HG03460 (cell line): ENCODE measurements around the gene SEMA6A.
"Not testable (repeated sequence)": the region's sequence is repeated elsewhere in the genome, so short reads cannot be mapped to it uniquely, and the experiment has no call there.

Experiments used
- ATAC-seq: cut with Tn5 transposase; IDR thresholded peaks from one replicate; pipeline ENCODE4 v1.9.1; 2021; ENCODE audit not compliant: unreplicated experiment

Gene SEMA6A

DNA sequence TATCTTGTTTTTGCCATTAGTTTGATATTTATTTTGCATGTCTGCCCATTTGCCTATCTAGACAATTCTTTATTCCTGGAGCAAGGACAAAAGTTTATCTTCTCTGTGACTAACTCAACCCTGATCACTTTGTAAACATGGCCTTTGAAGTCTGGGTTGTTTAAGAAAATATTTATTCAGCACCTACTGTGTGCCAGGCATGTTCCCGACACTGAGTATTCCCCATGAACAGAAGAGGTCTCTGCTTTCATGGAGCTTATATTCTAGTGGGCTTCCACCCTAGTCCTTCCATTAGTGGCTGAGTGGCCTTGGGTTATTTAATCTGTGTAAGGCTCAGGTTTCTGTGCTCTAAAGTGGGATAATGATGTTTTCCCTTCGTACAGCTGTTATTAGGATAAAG is 49.7 kb downstream of the SEMA6A start:
- no peak for ATAC-seq

DNA sequence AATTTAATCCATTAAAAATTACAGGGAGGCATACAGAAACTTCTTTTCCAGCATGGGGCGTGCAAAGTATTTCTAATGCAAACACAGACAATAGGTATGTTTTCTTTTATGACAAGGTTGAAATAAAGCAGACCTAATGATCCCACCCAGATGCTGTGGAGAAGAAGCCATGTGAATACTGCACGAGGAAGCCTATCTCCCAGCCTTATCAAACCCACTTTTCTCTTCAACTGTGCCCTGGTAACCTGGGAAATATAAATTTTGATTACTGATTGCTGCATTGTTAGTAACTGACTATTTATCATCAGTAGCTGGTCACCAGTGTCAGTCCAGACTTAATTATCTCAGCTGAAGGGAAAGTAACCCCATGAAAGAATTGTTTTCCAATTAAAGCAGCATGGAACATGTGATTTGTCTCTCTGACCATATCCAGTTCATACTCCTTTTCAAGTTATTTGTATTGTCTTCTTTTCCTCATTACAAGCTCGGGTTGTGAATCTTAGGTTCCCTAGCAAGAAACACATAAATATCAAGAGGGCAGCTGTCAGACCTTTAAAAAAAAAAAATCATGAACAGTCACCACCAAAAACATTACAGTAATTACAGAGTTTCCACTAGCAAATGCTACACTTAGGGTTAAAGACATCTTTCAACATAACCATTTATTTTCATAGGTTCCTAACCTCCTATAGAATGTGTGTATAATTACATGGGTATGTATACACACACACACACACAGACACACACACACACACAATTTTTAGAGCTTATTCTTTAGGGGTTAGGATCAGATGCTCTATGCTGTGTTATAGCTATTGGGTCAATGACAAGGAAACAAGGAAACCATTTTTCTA is 50.3 kb downstream of the SEMA6A start:
- ATAC-seq, result no peak

DNA sequence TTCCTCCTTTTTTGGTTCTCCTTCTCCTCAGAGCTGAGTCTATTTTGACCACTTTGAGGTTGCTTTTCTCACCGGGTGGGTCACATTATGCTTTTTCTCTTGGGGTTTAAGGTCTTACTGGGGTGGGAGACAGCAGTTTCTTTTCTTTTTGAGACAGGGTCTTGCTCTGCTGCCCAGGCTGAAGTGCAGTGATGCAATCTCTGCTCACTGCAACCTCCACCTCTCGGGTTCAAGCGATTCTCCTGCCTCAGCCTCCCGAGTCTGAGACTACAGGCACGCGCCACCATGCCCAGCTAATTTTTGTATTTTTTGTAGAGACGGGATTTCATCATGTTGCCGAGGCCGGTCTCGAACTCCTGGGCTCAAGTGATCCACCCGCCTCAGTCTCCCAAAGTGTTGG is 51.4 kb downstream of the SEMA6A start:
- not testable (repeated sequence) for ATAC-seq

DNA sequence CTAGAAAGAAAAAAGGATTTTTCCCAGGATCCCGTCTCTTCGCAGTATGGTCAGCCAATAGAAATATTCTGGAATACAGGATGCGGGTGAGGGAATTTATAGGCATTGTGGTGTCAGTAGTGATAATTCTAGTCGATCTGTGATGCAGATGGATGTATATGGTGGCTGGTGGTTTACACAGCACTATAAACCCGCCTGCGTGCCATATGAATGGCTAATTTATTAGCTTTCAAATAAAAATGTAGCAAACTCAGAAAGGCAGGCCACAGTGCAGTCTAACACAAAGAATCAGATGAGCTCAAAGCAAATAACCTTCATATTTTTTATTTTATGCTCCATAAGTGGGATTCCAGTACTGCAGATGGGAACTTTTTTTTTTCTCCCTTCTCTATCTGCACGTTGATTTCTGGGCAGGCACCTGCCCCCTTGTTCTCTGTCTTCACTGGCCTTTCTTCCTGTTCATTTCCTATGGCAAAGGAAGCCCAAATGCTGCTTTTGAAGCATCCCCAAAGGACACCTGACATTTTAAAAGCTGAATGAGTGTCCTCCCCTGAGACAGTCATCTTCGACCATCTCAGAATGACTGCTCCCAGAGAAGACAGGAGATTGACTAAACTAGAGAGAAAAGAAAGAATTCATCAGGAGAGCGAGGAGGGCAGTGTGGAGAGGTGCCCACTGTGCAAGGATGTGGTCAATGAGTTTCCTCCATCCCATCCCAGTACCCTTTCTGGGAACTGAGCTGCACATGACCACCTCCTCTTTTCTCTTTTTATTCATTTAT is 52.1 kb downstream of the SEMA6A start:
- no peak for ATAC-seq

DNA sequence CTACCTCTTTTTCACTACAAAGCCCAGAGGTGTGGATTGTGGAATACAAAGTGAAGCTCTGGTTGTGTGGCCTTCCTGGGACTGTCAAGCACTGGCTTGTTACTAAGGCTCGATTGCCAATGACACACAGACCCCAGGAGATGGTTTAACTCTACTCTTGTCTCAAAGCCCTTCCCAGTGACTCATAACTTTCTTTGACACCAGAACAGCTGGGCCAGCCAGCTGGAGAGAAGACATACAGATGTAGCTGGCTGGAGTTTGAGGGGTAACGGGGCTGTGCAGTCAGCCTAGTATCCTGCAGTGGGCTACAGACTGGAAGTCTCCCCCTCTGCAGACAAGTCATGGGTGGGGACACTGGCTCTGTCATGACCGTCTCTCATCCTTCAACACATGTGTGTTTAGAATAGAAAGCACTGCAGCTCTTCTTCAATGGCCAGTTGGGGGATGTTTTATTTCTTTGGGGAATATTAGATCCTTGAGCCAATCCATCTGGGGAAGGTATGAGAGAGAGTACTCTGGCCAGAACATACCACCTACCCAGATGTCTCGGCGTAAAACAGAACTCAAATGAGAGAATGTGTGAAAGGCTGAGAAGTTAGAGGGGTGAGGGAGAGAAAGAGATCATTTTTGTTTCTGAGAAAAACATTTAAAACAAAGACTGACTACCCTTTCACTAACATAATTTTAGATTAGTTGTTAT is 53.3 kb downstream of the SEMA6A start:
- no peak for ATAC-seq

DNA sequence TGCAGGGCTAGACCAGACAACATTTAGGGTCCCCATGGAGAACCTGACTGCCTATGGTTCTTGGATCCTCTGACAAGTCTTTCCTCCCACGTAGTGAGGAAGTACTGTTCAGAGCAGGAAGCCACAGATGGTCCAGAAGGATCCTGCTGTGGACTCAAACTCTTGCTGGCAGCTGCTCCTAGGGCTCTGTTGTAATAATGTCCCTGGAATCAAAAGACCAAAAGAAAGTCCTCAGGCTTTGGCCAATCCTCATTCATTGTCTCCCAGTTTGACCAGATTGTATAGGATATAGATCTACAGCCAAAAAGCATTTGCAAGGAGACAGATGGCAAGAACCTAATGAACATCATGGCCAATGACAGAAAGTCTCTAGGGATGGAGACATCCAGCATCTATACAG is 53.9 kb downstream of the SEMA6A start:
- ATAC-seq, result no peak

DNA sequence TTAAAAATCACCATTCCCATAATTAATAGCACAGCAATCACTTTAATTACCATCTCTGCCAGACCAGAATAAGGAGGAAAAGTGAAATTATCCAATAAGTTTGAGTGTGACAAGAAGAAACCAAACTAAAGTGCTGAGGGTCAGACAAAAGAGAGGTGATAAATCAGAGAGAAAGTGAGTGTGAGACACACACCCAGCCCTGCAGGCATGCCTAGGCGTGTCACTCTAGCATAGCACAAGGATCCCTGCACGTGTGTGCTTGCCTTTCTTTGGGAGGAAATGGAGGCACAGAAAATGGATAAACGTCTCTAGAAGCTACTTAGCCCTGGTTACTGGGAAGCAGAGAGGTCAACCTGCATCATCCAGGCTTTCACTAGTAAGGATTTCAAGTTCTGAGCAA is 56.2 kb downstream of the SEMA6A start:
- ATAC-seq, result no peak

DNA sequence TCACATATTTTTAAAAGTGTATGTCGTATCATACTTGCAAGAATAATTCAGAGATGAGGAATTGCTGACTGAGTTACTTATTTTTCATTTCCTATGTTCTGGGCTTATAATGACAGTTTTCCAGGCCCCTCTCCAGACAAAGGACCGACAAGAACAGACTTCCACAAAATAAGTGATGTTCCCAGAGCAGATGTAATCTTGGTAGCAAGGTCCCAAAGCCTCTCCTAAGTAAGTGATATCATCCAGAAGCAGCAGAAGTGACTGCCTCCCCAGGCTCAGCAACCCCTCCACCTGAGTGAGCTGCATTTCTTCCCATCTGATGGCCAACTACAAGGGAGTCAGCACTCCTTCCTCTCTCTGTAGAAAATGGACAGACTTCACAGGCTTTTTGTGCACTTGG is 57.1 kb downstream of the SEMA6A start:
- ATAC-seq, result no peak

DNA sequence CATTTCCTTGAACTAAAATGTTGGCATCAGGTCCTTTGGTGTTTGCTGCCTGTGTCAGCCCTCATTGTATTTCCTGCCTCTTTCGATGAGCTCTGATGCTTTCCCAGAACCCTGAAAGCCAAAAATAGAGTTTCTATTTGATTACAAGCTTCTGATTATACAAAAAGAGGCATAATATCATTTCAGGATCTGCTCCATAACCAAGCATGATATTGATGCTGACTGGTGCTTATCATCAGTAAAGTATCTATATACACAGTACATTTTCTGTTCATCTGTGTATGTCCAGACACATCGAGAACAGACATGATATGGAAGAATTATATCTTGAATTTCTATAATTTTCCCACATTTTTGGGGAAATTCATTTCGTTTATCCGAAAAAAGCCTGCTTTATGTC is 58.6 kb downstream of the SEMA6A start:
- no peak for ATAC-seq

DNA sequence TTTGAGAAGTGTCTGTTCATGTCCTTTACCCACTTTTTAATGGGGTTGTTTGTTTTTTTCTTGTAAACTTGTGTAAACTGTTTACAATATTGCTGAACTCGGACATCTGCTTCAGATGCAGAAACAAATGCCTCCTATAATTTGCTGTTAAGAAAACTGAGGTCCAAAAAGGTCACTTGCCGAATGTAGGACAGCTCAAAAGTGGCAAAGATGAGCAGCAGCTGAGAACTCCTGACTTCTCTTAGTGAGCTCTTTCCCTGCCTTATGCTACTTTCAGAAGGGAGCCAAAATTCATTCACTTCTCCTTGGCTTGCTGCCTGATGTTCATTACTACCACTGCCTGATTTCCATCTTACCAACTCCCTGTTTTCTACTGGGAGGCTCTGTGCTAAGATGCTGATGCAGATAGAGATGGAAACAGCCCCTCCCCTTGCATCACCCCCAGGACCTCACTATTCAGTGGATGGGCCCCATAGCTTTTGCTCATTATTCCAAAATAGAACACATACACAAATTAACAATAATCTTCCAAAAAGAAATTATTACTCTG is 60.1 kb downstream of the SEMA6A start:
- no peak for ATAC-seq

DNA sequence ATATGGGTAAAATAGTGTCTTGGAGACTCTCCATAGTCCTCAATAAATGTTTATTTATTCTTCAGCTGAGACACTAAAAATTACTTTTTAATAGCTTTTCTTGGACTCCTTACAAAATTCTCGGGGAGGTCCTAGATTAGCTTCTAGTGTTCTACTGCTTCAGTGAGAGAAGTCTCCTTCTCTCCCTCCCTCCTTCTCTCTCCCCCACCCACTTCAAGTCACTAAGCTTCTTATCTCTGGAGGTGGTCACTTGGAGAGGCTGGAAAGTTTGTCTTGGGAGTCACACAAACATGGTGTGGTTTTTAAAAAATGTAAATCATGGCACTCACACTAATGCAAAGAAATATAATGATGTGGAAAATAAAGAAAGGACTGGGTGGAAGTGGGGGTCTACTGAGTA is 64.1 kb downstream of the SEMA6A start:
- ATAC-seq, result no peak

DNA sequence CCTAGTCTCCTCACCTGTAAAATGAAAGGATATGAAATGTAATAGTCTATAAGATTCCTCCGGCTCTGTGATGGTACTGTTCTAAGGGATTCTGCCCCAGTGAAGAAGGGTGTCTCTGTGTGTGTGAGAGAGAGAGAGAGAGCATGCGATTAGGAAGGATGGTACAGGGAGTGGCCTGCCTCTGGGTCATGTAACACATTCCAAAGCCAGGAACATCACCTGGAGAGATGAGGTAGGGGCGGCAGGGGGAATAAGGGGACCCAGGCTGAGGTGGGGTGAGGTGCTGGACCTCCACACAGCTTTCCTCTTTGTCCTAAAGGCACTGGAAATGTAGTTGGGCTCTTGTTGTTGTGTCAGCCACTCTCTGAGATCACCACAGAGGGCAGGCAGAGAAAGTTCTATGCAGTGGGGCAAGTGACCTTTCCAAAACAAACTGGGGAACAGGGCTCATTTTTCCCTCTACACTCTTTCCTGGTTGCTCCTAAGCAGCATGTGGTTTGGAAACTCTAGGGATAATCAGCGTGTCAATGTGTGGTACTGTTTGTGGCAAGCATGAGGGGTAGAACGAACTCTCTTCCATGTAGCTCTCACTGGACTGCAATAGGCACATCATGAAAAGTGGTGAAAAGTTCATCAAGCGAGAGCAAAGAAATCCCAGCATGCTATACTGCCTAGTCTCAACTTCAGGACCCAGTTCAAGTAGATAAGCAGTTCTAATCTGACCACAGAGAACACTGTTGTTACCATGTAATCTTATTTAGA is 65.0 kb downstream of the SEMA6A start:
- no peak for ATAC-seq

DNA sequence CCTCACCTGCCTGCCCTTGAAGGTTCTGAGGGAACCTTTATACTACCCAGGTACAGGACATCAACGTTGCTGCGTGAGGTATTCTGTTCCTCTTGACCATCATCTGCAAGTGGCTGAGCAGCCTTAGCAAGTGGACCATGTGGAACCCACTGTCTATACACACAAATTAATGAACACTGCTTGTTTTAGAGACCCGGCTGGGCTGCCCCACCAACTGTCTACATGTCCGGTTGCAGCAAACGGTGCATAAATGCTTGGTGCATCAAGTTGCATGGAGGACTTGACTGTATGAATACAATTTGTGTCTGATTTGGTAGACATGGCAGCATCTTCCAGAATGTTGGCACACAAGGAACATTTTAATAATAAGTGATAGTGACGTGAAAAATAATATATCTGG is 65.8 kb downstream of the SEMA6A start:
- ATAC-seq, result no peak

DNA sequence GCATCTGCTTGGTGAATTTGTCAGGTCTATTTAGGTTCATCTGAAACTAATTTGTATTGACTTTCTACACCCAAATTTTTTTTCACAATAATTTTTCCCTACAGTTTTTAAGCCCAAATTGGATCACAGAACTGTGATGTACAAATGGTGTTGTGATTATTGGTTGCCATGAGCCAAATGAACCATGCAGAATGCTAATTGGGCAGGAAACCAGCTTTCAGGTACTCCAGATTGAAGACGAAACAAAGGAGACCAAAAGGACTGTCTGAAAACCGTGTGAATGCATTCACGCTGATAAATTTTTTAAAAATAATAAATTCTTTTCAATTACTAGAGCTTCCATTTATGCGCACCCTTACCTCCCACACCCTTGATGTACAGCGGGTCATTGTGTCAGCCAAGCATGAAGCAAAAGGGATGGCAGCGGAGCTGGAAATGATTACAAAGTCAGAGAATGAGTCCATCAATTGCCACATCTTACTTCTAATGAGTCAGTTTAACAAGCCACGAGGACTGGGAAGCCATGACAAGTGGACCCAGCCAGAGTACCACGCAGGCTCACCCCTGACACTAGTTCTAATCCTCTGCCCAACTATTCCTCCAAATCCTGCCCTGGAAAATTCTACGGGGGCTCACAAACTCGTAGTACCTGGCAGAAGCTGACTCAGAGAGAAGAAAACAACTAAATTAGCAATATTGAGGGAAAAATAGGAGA is 66.5 kb downstream of the SEMA6A start:
- no peak for ATAC-seq

DNA sequence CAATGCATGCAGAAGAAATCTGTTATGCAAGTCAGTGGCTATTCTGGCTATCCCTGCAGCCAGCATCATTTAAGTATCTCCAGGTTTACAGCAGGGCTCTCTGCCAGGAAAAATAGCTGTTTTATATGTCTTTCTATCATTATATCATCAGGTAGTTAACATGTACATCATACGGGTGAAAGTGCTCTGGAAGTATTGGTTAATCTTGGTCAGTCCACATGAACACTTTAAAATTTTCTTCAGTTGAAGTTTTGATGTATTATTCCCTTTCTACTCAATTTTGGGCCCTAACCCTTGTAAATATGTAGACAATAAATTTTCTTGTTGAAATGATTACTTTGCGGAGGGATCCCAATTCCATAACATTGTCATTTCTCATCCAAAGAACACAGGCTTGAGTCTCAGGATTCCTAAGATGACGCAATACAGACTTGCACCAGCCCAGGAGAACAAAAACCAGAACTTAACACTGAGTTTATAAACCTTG is 67.5 kb downstream of the SEMA6A start:
- ATAC-seq, result no peak

DNA sequence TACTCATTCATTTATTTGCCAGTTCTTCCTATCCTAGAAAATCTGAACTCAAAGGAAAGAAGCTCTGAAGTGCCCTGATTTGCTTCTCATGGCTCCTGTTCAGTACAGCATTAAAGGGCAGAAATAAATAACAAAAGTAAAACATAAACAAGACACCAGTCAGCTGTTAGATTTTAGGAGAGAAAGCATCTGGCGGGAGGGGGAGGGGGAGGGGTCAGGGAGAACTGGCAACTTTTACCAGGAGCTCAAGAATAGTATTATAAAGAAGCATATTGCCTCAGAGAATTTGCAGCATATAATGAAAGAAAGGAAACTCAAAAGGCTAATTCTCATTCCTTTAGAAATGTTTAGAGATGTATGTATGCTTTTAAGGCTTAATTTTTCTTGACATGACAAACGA is 68.1 kb downstream of the SEMA6A start:
- ATAC-seq, result no peak

DNA sequence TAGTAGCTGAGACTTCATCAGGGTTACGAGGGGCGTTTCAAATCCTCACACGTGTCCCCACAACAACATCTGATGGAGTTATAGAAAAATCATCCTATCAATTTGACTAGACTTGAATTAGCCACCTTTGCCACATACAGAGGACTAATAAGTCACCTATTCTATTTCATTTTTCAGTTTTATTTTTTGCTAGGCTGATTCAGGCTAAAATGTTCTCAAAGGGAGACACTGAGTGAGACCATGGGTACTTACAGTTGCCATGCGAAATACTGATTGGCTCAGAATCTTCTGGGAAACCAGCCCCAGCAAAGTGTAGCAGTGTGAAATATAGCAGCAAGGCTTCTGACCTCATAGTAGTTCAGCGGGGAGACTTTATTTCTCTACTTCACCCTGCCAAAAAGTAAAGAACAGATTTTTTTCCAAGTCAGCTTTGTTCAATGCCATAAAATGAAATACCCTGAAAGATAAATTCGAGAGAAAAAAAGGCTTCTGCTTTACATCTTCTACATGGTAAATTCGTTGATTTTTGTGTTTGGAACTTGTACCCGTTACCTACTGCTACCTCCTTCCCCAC is 69.9 kb downstream of the SEMA6A start:
- no peak for ATAC-seq

DNA sequence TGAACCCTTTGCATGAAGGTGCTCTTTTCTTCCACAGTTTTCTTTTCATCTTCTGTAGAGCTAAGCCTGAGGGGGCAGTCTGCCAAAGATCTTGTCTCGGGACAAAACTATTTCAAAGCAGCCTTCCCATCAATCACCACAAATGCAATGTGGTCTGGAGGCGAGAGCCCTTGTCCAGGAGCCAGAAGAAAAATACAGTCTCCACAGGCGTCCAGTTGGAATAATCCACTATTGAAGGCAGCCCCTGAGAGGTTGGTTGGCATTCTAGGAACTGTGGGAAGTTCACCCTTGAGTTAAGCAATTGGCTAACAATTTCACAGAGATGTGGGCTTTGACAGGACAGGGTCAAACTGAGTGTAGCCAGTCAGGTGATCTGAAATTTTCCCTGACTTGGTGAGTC is 72.0 kb downstream of the SEMA6A start:
- no peak for ATAC-seq

DNA sequence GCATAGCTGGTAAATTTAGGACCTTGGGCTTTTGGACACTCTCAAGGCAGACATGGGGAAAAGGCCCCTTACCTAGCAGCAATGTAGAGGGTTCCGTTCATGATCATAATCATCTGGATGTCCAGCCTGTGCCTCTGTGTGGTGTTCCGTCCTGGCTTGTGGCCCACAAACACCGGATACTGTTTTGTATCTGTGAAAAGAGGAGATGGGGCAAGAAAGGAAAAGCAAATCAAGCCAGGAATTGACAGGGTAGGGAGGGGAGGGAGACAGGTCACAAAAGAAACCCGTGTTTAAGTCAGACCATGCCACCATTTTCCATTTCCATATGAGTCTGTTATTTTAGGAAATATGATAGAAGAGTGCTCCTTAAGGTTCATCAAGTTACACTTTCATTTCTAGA is 72.5 kb downstream of the SEMA6A start:
- no peak for ATAC-seq
